B cell (primary cell): ENCODE data around the gene PLBD1. TPM values are rescaled to one million over a fixed set of nuclear protein-coding genes. Genes with fewer than 3 reads are reported as not detected.

Source experiments
- ATAC-seq: fragments of 200-7000 bp; cut with Tn5 transposase; one replicate; pipeline ENCODE4 v1.10.0; 2021; ENCODE audit warnings: low read depth, mild to moderate bottlenecking, moderate number of reproducible peaks, moderate library complexity
- CTCF ChIA-PET: fragments of 350-600 bp; sonication (Branson Sonifier 250); formaldehyde crosslinking; loops from one replicate; lab custom pipeline; 2021; ENCODE audit warnings: antibody characterized with exemption, inconsistent platforms; lab: Charles Lee
- POLR2A ChIA-PET: fragments of 350-600 bp; sonication (Branson Sonifier 250); formaldehyde crosslinking; loops from one replicate; lab custom pipeline; 2021; ENCODE audit warnings: antibody characterized with exemption; lab: Charles Lee
- DNase-seq: peaks from one replicate; pipeline ENCODE4 v3.0.0; 2013
- H2AFZ ChIP-seq: 2 replicates; pipeline ENCODE4 v1.6.1; 2012; ENCODE audit warnings: mild to moderate bottlenecking, low read depth, low read length; ENCODE audit not compliant: insufficient read depth, poor library complexity, severe bottlenecking
- H3K27ac ChIP-seq, 2 donors: 1 replicate in 1 of 2; 2 replicates in 1 of 2; pipeline ENCODE4 v1.5.1; 2012 to 2013; ENCODE audit warnings: low read length in 2 of 2, mild to moderate bottlenecking in 2 of 2, moderate library complexity in 1 of 2
- H3K27me3 ChIP-seq, 4 experiments: fragments of 200-600 bp in 1 of 4; sonication (generic) in 1 of 4; replicated peaks in 1 of 4; 1 replicate in 2 of 4; 2 replicates in 2 of 4; pipeline versions ENCODE4 v1.6.1 to v1.7.0; 2013 to 2016; ENCODE audit warnings: low read length in 3 of 4, mild to moderate bottlenecking in 2 of 4, mixed read lengths in 1 of 4, moderate library complexity in 1 of 4; ENCODE audit not compliant: insufficient read depth in 4 of 4, control insufficient read depth in 3 of 4; ENCODE audit errors: control extremely low read depth in 1 of 4
- H3K36me3 ChIP-seq, 2 experiments: replicated peaks in 1 of 2; 1 replicate in 1 of 2; 2 replicates in 1 of 2; pipeline versions ENCODE4 v1.6.1 to v1.7.1; 2013; ENCODE audit warnings: low read length in 1 of 2; ENCODE audit not compliant: insufficient read depth in 2 of 2, control insufficient read depth in 1 of 2; ENCODE audit errors: control extremely low read depth in 1 of 2, extremely low read depth in 1 of 2
- H3K4me1 ChIP-seq, 2 donors: fragments of 200-600 bp in 1 of 2; sonication (generic) in 1 of 2; 1 replicate in 1 of 2; 2 replicates in 1 of 2; pipeline versions ENCODE4 v1.5.1 to v1.6.1; 2013 to 2017; ENCODE audit warnings: low read length in 2 of 2; ENCODE audit not compliant: control insufficient read depth in 2 of 2, insufficient read depth in 2 of 2
- H3K4me2 ChIP-seq: replicated peaks from 2 replicates; pipeline ENCODE3; 2012; ENCODE audit warnings: mild to moderate bottlenecking, low read depth, low read length; ENCODE audit not compliant: poor library complexity, severe bottlenecking
- H3K4me3 ChIP-seq, 5 experiments: fragments of 200-600 bp in 1 of 5; sonication (generic) in 1 of 5; 1 replicate in 3 of 5; 2 replicates in 2 of 5; pipeline versions ENCODE4 v1.5.1 to v1.7.0; 2011 to 2016; ENCODE audit warnings: low read length in 4 of 5, mild to moderate bottlenecking in 4 of 5, low read depth in 2 of 5, control low read depth in 1 of 5, moderate library complexity in 1 of 5; ENCODE audit not compliant: insufficient read depth in 1 of 5; ENCODE audit errors: control extremely low read depth in 1 of 5, extremely low read depth in 1 of 5
- H3K79me2 ChIP-seq: fragments of 200-600 bp; sonication (generic); one replicate; pipeline ENCODE4 v1.6.0; 2016; ENCODE audit warnings: low read length; ENCODE audit not compliant: control insufficient read depth, insufficient read depth
- H3K9ac ChIP-seq: fragments of 200-600 bp; sonication (generic); 2 replicates; pipeline ENCODE4 v1.6.1; 2017; ENCODE audit warnings: mild to moderate bottlenecking, low read length, moderate library complexity
- H3K9me3 ChIP-seq, 3 donors: one replicate each; pipeline versions ENCODE4 v1.6.1 to v1.7.1; 2013; ENCODE audit warnings: low read length in 2 of 3; ENCODE audit not compliant: control insufficient read depth in 2 of 3, insufficient read depth in 1 of 3; ENCODE audit errors: control extremely low read depth in 1 of 3
- H4K20me1 ChIP-seq: 2 replicates; pipeline ENCODE4 v1.6.0; 2012; ENCODE audit warnings: mild to moderate bottlenecking, low read length; ENCODE audit not compliant: insufficient read depth, control insufficient read depth, poor library complexity, severe bottlenecking
- H3K27ac Mint-ChIP-seq: one replicate; pipeline ENCODE4 v1.8.0; 2021; ENCODE audit warnings: mixed read lengths
- H3K27me3 Mint-ChIP-seq: one replicate; pipeline ENCODE4 v1.8.0; 2021; ENCODE audit warnings: mixed read lengths
- H3K4me1 Mint-ChIP-seq: one replicate; pipeline ENCODE4 v1.8.0; 2021; ENCODE audit warnings: mixed read lengths
- H3K4me3 Mint-ChIP-seq: one replicate; pipeline ENCODE4 v1.8.0; 2021; ENCODE audit warnings: mixed read lengths
- H3K9me3 Mint-ChIP-seq: one replicate; pipeline ENCODE4 v1.8.0; 2022; ENCODE audit warnings: mixed read lengths; ENCODE audit not compliant: insufficient read depth
- CTCF ChIP-seq: fragments of 200-600 bp; IDR thresholded peaks from one replicate; pipeline ENCODE4 v1.8.0; 2022; ENCODE audit warnings: antibody characterized with exemption, mild to moderate bottlenecking
- EZH2 ChIP-seq: IDR thresholded peaks from 2 replicates; pipeline ENCODE4 v1.6.1; 2012; ENCODE audit warnings: borderline replicate concordance, low read depth, mild to moderate bottlenecking, moderate library complexity, low read length; ENCODE audit not compliant: insufficient read depth, poor library complexity, severe bottlenecking
- WGBS: methylation state at CpG from one replicate; pipeline ENCODE4 v1.1.5; 2013; ENCODE audit warnings: missing lambda C conversion rate; ENCODE audit not compliant: insufficient coverage; 5-methylcytosine and 5-hydroxymethylcytosine counted together
- intact Hi-C: fragments of 100-400 bp; cut with micrococcal nuclease; formaldehyde crosslinking; loops from one replicate; pipeline ENCODE4 v1.10.0; 2022
- polyA plus RNA-seq: library from polyadenylated mRNA; depleted of rRNA; stranded (reverse); fragments of >200 nt; gene quantifications from 2 replicates; pipeline ENCODE4 v1.2.3, GENCODE V29; 2012
- total RNA-seq, 2 donors: library from RNA; stranded (reverse); fragments of 120-200 nt in 1 of 2; gene quantifications; 1 replicate in 1 of 2; 2 replicates in 1 of 2; pipeline versions ENCODE4 v1.2.3 to v1.2.4, GENCODE V29; 2013 to 2022

The PLBD1 gene
- total and polyA plus RNA-seq, 2 donors (not counting 1 experiment from before 2014, with no cell fraction given): 1.1 to 1.6 TPM

GRCh38 chr12:14571779-14572178 lies 4.1 kb upstream of the PLBD1 start:
- Histone ChIP-seq H3K4me1 (peaks cover 10 to 11% of the 10 kb centered on the region in 2 donors), H3K27ac (no peak overlapping the region), H2AFZ (no peak overlapping the region), H3K9me3 (peaks cover 0 to 5% (median 1%) of the 10 kb centered on the region in 3 donors), H3K36me3 (no peaks in the 10 kb centered on the region), H3K79me2 (no peaks in the 10 kb centered on the region), H4K20me1 (no peaks in the 10 kb centered on the region), H3K4me3 (no peak overlapping the region), H3K9ac (no peak overlapping the region), H3K4me2 (no peak overlapping the region), H3K27me3 (peaks cover 0 to 20% (median 3%) of the 10 kb centered on the region in 4 experiments)
- DNase-seq (no peak), ATAC-seq (no peak)
- no peak for TF ChIP-seq CTCF
- TF ChIP-seq EZH2: no peak
- Mint-ChIP-seq H3K27me3 (peaks cover 16% of the 10 kb centered on the region), H3K4me3 (no peak overlapping the region), H3K27ac (no peak overlapping the region), H3K4me1 (peaks cover 16% of the 10 kb centered on the region), H3K9me3 (no peaks in the 10 kb centered on the region)
- POLR2A ChIA-PET: no interaction called here
- CTCF ChIA-PET: interaction anchor here (0.6 to 5.5 kb wide), 10 partner anchors 17 to 334 kb away, joined by 3 to 31 read pairs (median 6); no protein-coding TSS in a partner anchor
- 100% methylated on average over 1 of the region's 3 CpGs for WGBS
- intact Hi-C loops: loop anchor here (2.0 to 5.0 kb wide), 2 partner anchors 91 to 145 kb away; no protein-coding TSS in a partner anchor

- H3K27ac Mint-ChIP-seq: no peak overlapping the region
- H2AFZ ChIP-seq: no peak overlapping the region
- H3K4me1 ChIP-seq: peaks cover 9 to 10% of the 10 kb centered on the region in 2 donors
- H3K27ac ChIP-seq: no peak overlapping the region
- no peak for DNase-seq
- no peak for ATAC-seq
- no peak overlapping the region for H3K4me2 ChIP-seq
- ChIA-PET POLR2A (no interaction called here), CTCF (interaction anchor here (1.0 to 5.5 kb wide), 3 partner anchors 15 to 332 kb away, joined by 3 to 31 read pairs (median 4); no protein-coding TSS in a partner anchor)
- peaks cover 0 to 23% (median 3%) of the 10 kb centered on the region in 4 experiments for H3K27me3 ChIP-seq
- H3K27me3 Mint-ChIP-seq: peaks cover 24% of the 10 kb centered on the region
- H3K9me3 ChIP-seq: peaks cover 0 to 5% (median 1%) of the 10 kb centered on the region in 3 donors
- no peak overlapping the region for H3K4me3 ChIP-seq
- no peaks in the 10 kb centered on the region for H4K20me1 ChIP-seq
- H3K4me3 Mint-ChIP-seq: no peak overlapping the region
- WGBS: no CpG with 5 or more reads among the region's 1 CpG
- no peak for TF ChIP-seq EZH2
- TF ChIP-seq CTCF: no peak
- no peaks in the 10 kb centered on the region for H3K9me3 Mint-ChIP-seq
- no peaks in the 10 kb centered on the region for H3K36me3 ChIP-seq
- H3K9ac ChIP-seq: no peak overlapping the region
- peaks cover 7% of the 10 kb centered on the region for H3K4me1 Mint-ChIP-seq
- intact Hi-C loops: loop anchor here (5.0 kb wide), 1 partner anchor 92 kb away; no protein-coding TSS in a partner anchor
- no peaks in the 10 kb centered on the region for H3K79me2 ChIP-seq
Observed at GRCh38 chr12:14570231-14570630, 2.5 kb upstream of the PLBD1 start.
